Measurements from ENCODE around the gene AGBL1.

DNA sequence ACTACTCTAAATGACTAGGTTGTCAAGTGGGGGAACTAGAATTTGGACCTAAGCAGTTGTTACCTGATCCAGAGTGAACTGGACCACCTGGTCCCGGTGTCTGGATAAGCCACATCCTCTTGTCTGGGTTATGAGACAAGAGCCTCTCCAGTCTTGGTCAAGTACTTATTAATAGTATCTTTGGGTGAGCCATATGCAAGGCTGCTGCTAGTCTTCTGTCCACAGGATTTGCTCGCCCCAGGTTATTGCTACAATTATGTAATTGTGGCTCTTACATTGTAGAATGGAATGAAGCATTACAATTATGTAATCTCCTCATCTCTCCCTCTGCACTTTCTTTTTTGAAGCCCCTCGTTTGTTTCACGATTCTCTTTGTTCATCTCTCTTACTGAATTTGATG, 24.0 kb upstream of the AGBL1 start:
- TF ChIP-seq, protein P1, sequence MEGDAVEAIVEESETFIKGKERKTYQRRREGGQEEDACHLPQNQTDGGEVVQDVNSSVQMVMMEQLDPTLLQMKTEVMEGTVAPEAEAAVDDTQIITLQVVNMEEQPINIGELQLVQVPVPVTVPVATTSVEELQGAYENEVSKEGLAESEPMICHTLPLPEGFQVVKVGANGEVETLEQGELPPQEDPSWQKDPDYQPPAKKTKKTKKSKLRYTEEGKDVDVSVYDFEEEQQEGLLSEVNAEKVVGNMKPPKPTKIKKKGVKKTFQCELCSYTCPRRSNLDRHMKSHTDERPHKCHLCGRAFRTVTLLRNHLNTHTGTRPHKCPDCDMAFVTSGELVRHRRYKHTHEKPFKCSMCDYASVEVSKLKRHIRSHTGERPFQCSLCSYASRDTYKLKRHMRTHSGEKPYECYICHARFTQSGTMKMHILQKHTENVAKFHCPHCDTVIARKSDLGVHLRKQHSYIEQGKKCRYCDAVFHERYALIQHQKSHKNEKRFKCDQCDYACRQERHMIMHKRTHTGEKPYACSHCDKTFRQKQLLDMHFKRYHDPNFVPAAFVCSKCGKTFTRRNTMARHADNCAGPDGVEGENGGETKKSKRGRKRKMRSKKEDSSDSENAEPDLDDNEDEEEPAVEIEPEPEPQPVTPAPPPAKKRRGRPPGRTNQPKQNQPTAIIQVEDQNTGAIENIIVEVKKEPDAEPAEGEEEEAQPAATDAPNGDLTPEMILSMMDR (IDR thresholded peaks at IDR 0.05): no peak
- no peak for TF ChIP-seq POLR2AphosphoS5 (IDR thresholded peaks at IDR 0.05)

Data from transverse colon (tissue), 4 donors.